NCI-H1048 (cell line): Measurements from ENCODE around the gene DNAJC21.
"Not testable (repeated sequence)": the region's sequence is repeated elsewhere in the genome, so short reads cannot be mapped to it uniquely, and the experiment has no call there.

Experiments used
- DNase-seq: peaks from one replicate; lab custom pipeline; 2025; lab: John Stamatoyannopoulos, UW

DNAJC21 gene

GRCh38 chr5:34929134-34929719 is at the start of gene DNAJC21:
DNAJC21 (plus strand) TSS chr5:34929559; CDS start chr5:34929820, 261 bp downstream.
- peak; percentile 90 for DNase-seq

GRCh38 chr5:34881246-34881645 is 48.1 kb upstream of the DNAJC21 start:
- no peak for DNase-seq

DNA sequence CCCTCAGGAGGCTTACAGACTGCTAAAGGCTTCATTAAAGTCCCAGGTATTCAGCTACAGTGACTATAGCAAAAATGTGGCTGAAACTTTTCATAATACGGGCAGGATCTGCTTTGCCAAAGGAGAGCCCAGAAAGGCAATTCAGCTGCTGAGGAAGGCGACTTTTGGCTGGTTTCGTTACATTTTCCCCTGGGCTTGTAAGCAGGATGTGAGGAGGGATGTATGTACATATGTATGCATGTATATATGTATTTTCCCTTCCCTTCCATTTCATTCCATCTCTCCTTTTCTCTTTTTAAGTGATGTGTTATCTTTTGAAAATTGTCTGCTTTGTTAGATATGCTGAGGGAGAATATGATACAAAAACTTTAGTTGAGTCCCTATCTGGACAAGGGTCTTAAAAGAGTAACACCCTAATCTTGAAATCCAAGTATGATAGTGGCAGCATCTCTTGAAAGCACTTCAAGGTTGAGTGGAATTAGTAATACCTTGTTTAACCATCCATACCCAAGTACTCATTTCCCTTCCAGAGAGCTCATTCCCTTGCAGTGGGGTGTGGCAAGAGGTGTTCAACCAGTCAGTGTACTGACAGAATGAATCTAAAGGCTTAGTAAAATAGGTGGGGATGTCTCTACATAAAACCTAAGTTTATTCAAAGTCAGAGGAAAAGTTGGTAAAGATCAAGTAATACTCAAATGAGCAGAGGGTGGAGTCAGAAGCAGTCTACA is 42.8 kb upstream of the DNAJC21 start:
- no peak for DNase-seq

DNA sequence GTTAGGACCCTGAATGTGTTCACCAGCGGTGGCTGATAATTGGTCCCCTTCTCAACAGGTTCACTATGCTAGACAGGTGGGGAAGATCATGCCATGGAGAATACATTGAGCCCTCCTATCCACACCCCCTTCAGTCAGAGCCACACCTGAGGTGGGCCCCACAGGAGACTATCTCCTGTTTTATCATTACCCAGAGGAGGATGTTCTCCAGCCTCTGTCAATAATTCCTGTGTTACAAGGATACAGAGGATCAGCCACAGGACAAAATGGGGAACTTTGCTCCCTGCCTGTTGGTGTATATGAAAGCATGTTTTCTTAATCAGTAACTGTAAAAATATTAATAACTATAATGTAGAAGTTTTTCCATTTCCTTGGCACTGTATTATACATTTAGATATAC is 40.0 kb upstream of the DNAJC21 start:
- DNase-seq = no peak

GRCh38 chr5:34891981-34892380 is 37.4 kb upstream of the DNAJC21 start:
- no peak for DNase-seq

- DNase-seq = no peak
Measured at GRCh38 chr5:34892414-34892813, 36.9 kb upstream of the DNAJC21 start.

DNA sequence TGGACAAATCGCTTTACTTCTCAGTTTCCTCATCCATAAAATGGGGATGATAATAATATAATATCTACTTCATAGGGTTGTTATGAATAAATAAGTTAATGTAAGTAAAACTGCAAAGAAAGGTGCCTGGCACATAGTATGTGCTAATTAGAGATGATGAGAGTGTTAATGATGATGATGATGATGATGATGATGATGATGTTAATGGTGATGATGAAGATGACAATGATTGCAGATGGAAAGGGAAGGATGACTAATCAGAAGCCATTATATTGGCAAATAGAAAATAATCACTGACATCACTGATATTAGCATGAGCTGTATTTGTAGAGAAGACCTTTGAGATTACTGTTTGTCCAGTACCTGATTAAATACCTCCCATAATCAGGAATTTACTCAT is 34.6 kb upstream of the DNAJC21 start:
- no peak for DNase-seq

- DNase-seq = no peak
Measured at GRCh38 chr5:34895641-34896419, 33.5 kb upstream of the DNAJC21 start.

DNA sequence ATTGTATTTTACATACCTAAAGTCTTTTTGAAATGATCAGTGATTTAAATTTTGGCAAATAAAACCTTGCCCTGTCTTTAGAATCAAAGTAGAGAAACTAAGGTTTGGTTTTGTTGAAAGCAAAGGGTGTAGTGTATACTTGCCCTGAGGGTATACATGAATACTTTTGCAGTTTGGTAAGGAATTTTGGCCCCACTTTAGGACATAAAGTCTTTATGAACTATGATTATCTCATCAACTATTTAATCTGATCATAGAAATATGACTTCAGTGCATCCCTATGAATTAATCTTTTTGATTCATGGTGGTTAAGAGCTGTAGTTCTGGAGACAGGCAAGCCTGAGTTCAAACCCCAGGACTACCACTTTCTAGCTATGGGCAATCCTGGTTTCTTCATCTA is 31.7 kb upstream of the DNAJC21 start:
- no peak for DNase-seq

DNA sequence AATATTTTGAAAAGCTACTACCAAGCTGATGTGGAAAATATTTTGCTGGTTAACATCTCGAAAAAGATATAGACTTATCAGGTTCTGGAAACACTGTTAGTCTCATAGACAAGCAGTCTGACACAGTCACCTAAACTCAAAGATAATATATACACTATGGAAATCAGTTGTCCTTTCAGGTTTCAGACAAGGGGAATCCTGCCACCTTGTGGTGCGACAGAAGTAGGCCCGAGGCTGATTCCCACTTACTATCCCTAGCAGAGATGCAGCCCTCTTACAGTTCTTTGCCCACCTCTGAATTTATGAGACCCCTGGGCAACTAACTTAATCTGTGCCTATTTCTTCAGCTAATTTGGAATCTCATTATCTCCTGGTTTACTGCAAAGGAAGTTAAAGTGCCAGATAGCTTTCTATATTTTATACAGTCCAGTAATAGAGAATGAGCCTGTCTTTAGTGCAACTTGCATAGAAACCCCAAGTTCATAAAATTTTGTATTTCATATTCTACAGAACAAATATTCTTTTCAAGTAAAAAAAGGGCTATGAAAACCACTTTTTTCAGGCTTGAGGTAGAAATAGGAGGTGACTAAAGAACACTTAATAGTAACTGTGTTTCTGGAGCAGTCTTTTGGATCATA is 31.0 kb upstream of the DNAJC21 start:
- peak; percentile 23 for DNase-seq

DNA sequence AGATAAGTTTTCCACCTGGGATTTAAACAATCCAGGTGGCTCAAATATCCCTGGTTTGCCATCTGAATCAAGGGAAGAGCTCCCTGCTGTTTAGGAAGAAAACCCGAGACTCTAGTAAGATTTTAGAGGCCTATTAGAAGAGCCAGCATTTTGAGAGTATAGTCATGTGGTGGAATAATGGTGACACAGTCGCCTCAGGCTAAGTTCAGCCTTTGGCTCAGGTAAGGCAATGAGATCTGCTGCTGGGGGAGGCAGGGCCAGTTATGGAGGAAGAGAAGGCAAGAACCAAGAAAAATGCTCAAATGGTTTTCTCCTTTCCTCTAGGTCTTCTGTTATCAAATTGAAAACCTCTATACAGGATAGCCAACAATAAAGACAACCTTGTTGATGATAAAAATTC is 30.3 kb upstream of the DNAJC21 start:
- no peak for DNase-seq

- DNase-seq = no peak
Measured at GRCh38 chr5:34900652-34901051, 28.7 kb upstream of the DNAJC21 start.

DNA sequence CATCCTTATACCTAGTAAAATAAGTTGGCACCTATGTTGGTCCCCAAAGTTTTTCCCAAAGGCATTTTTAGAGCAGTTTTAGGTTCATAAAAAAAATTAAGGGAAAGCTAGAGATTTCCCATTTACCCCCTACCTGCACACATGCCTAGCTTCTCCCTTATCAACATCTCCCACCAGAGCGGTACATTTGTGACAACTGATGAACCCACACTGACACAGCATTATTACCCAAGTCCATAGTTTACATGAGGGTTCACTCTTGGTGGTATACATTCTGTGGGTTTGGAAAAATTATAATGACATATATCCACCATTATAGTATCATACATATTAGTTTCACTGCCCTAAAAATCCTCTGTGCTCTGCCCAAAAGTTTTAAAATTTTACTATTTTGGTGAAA is 26.1 kb upstream of the DNAJC21 start:
- no peak for DNase-seq

DNA sequence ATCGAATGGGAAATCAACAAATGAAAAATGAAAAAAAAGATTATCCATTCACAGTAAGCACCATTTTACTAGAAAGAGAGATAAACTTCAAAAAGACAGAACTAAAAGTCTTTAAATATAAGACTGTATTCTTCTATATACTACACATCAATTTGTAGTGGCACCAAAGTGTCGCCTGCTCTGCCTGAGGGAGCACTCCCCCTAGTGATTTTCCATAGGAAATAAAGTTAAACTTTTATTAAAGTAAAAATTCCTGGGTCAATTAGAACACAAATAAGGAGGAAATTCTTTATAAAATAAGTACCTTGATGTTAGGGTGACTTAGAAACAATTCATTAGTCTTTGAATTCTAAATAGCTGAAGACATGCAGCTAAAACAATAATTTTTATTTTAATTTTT is 23.8 kb upstream of the DNAJC21 start:
- no peak for DNase-seq

DNA sequence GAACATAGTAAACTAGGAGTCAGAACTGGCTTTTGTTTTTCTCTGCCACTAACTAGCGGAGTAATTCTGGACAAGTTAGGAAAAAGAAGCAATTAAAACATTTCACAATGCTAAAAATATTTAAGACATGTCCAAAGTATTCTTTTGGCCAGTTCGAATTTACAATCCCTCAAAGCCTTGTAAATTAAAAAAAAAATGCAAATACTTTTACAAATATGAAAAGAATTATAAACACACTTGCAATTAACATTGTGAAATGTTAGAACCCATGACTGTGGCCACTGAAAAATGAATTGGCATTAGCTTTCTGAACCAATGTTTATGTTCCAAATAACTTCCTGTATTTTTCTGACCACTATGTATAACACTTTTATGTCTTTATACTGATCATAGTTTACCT is 16.3 kb upstream of the DNAJC21 start:
- DNase-seq = no peak

- no peak for DNase-seq
Measured at GRCh38 chr5:34914671-34915138, 14.7 kb upstream of the DNAJC21 start.

GRCh38 chr5:34915139-34915855 is 14.1 kb upstream of the DNAJC21 start, which contains the start of the genes BRIX1 and RAD1:
BRIX1 (plus strand) TSS chr5:34915711; CDS start chr5:34915739, 28 bp downstream.
RAD1 (minus strand) TSS chr5:34915504; CDS start chr5:34914892, 612 bp downstream.
- DNase-seq = peak; percentile 94

DNA sequence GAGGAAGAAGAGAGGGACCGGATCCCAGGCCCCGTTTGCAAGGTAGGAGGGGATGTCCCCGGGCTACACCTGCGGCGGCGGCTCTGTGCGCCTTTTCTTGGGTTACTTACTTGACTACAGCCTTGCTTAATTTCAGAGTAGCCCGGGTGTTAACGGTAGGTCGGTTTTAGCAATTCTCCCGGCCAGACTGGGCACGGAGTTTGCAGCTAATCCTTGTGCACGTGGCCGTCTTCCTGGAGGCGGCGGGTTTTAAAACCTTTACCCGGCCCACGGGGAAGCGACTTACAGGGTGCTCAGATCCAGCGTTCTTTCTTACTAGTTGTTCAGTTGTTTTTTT is 13.5 kb upstream of the DNAJC21 start:
- no peak for DNase-seq

GRCh38 chr5:34916518-34916917 is 12.8 kb upstream of the DNAJC21 start:
- no peak for DNase-seq

GRCh38 chr5:34918025-34918424 is 11.3 kb upstream of the DNAJC21 start:
- no peak for DNase-seq

GRCh38 chr5:34919077-34919476 is 10.3 kb upstream of the DNAJC21 start:
- DNase-seq = no peak

GRCh38 chr5:34923256-34923655 is 6.1 kb upstream of the DNAJC21 start:
- DNase-seq = not testable (repeated sequence)
